Gastrocnemius medialis (tissue), 4 donors: ENCODE results near the gene BSX. TPM values are rescaled to one million over a fixed set of nuclear protein-coding genes. Genes with fewer than 3 reads are reported as not detected.

Source experiments
- ATAC-seq, 2 donors: fragments of 150-250 bp; one replicate each; pipeline ENCODE4 v1.9.1; 2016
- DNase-seq, 2 donors: peaks; one replicate each; pipeline ENCODE4 v3.0.0-alpha.2; 2019
- H3K27ac ChIP-seq, 4 donors: fragments of 200-600 bp; sonication (generic); 1 replicate in 1 of 4; 2 replicates in 3 of 4; pipeline ENCODE4 v1.5.1; 2016 to 2018; ENCODE audit warnings: mild to moderate bottlenecking in 2 of 4, moderate library complexity in 1 of 4
- H3K27me3 ChIP-seq, 3 donors: fragments of 200-600 bp; sonication (generic) in 2 of 3; 1 replicate in 1 of 3; 2 replicates in 2 of 3; pipeline versions ENCODE4 v1.5.1 to v1.6.0; 2016 to 2019; ENCODE audit warnings: mild to moderate bottlenecking in 1 of 3, moderate library complexity in 1 of 3
- H3K36me3 ChIP-seq, 2 donors: fragments of 200-600 bp; sonication (generic) in 1 of 2; one replicate each; pipeline ENCODE4 v1.5.1; 2017 to 2018
- H3K4me1 ChIP-seq, 2 donors: fragments of 200-600 bp; sonication (generic) in 1 of 2; one replicate each; pipeline ENCODE4 v1.5.1; 2016 to 2017; ENCODE audit warnings: mild to moderate bottlenecking in 2 of 2
- H3K4me3 ChIP-seq, 4 donors: fragments of 200-600 bp; sonication (generic) in 3 of 4; 1 replicate in 1 of 4; 2 replicates in 3 of 4; pipeline ENCODE4 v1.5.1; 2016 to 2019; ENCODE audit warnings: mild to moderate bottlenecking in 2 of 4
- H3K9me3 ChIP-seq, 3 donors: fragments of 200-600 bp; sonication (generic) in 2 of 3; 1 replicate in 1 of 3; 2 replicates in 2 of 3; pipeline ENCODE4 v1.5.1; 2016 to 2019
- CTCF ChIP-seq, 5 experiments: fragments of 450-650 bp in 3 of 5; fragments of 200-600 bp in 2 of 5; sonication (generic) in 2 of 5; IDR thresholded peaks in 4 of 5; conservative IDR thresholded peaks in 1 of 5; 1 replicate in 4 of 5; 2 replicates in 1 of 5; pipeline ENCODE4 v1.5.1; 2016 to 2019; ENCODE audit warnings: antibody characterized with exemption in 5 of 5, mild to moderate bottlenecking in 3 of 5, moderate library complexity in 3 of 5
- POLR2A ChIP-seq, 2 donors: fragments of 450-650 bp; IDR thresholded peaks; one replicate each; pipeline ENCODE4 v1.6.1; 2017; ENCODE audit warnings: antibody characterized with exemption in 2 of 2, mild to moderate bottlenecking in 2 of 2, moderate library complexity in 2 of 2
- in situ Hi-C, 4 donors: fragments of 200-750 bp; cut with MboI; loops; one replicate each; pipeline versions ENCODE4 v1.15.0 to v1.8.0; 2017; ENCODE audit warnings: low sequenced_read_pairs in 4 of 4
- intact Hi-C: fragments of 100-400 bp; cut with DNase I; formaldehyde crosslinking; loops from one replicate; pipeline ENCODE4 v1.15.1; 2023; ENCODE audit warnings: low total_unique reads
- total RNA-seq, 4 donors: library from RNA; depleted of rRNA; stranded (reverse); fragments of >200 nt; gene quantifications; one replicate each; pipeline versions ENCODE4 v1.1.0 to v1.2.3, GENCODE V29; 2016

Gene BSX
- total RNA-seq, 4 donors from 2014 or later, result not detected

GRCh38 chr11:123011510-123011909 lies 29.9 kb upstream of the BSX start:
- Histone ChIP-seq H3K4me3 (no peak overlapping the region), H3K27me3 (peaks cover 0 to 3% (median 0%) of the 10 kb centered on the region in 3 donors), H3K27ac (no peak overlapping the region), H3K9me3 (no peaks in the 10 kb centered on the region), H3K4me1 (no peaks in the 10 kb centered on the region), H3K36me3 (no peaks in the 10 kb centered on the region)
- no peak for ATAC-seq
- in situ Hi-C loops (no loop called here), intact Hi-C loops (no loop called here)
- TF ChIP-seq CTCF (IDR thresholded peaks at IDR 0.05 in 4 of 5, conservative IDR thresholded peaks at IDR 0.05 in 1 of 5) (no peak), POLR2A (IDR thresholded peaks at IDR 0.05) (no peak)
- DNase-seq, result no peak

GRCh38 chr11:123006860-123007542 lies 25.4 kb upstream of the BSX start:
- Histone ChIP-seq H3K4me3 (no peak overlapping the region), H3K4me1 (no peaks in the 10 kb centered on the region), H3K36me3 (no peaks in the 10 kb centered on the region), H3K27ac (no peak overlapping the region), H3K9me3 (no peaks in the 10 kb centered on the region), H3K27me3 (peaks cover 0 to 3% (median 0%) of the 10 kb centered on the region in 3 donors)
- in situ Hi-C loops (loop anchor here in 1 of 4 donors (5.0 kb wide), 1 partner anchor 135 kb away; no protein-coding TSS in a partner anchor), intact Hi-C loops (no loop called here)
- ATAC-seq, result no peak
- DNase-seq, result no peak
- TF ChIP-seq CTCF (IDR thresholded peaks at IDR 0.05 in 4 of 5, conservative IDR thresholded peaks at IDR 0.05 in 1 of 5) (no peak), POLR2A (IDR thresholded peaks at IDR 0.05) (no peak)

DNA sequence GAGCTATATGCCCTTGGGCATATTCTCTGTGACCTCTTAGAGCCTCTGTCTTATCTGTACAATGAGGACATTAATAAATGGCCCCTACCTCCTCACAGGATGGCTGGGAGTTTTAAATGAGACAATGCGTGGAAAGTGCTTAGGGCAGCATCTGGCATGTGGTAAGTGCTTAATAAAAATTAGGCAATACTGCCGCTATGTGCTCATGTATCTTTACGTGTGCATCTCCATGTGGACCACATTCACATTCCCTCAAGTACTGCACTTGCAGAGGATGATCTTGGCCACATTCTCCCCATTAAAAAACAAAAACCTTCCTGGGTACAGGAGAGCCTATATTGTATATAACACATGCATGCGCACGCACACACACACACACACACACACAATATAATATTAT lies 19.1 kb upstream of the BSX start:
- Histone ChIP-seq H3K9me3 (no peaks in the 10 kb centered on the region), H3K27ac (no peak overlapping the region), H3K4me1 (no peaks in the 10 kb centered on the region), H3K4me3 (no peak overlapping the region), H3K36me3 (no peaks in the 10 kb centered on the region), H3K27me3 (peaks cover 0 to 6% (median 0%) of the 10 kb centered on the region in 3 donors)
- no peak for DNase-seq
- no peak for ATAC-seq
- in situ Hi-C loops (no loop called here), intact Hi-C loops (no loop called here)
- no peak for TF ChIP-seq POLR2A (IDR thresholded peaks at IDR 0.05)
- no peak for TF ChIP-seq CTCF (IDR thresholded peaks at IDR 0.05 in 4 of 5, conservative IDR thresholded peaks at IDR 0.05 in 1 of 5)

DNA sequence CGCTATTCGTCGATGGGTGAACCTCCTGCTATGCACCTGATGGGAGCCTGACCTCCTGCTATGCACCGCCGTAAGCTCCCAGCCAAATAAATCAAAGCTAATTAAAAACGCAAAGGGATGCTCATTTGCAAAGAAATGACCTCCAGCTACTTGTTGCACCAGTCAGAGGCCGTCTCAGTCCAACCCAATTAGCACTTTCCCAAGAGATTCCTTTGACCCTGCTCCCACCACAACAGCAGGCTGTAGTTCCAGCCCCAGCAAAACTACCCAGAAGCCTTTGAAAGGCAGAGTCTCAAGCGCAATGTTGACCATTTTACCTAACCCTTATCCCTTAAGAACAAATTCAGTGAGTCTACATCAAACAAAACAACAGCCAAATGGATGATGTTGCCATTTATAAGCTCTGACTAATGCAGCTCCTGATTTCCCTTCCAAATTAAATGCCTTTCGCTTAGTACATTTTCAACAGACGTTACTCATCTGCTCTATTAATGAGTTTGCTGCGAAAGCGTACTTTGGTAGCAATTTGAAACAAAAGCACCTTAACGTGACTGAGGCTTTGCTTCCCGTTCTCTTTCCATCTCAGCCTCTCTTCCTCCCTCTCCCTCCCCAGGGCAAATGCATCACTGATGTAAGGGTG lies 17.2 kb upstream of the BSX start:
- Histone ChIP-seq H3K27me3 (peaks cover 0 to 6% (median 0%) of the 10 kb centered on the region in 3 donors), H3K4me3 (no peak overlapping the region), H3K36me3 (no peaks in the 10 kb centered on the region), H3K9me3 (no peaks in the 10 kb centered on the region), H3K27ac (no peak overlapping the region), H3K4me1 (no peaks in the 10 kb centered on the region)
- in situ Hi-C loops (no loop called here), intact Hi-C loops (no loop called here)
- DNase-seq, result no peak
- ATAC-seq, result no peak
- TF ChIP-seq POLR2A (IDR thresholded peaks at IDR 0.05), result no peak
- TF ChIP-seq CTCF (IDR thresholded peaks at IDR 0.05 in 4 of 5, conservative IDR thresholded peaks at IDR 0.05 in 1 of 5), result no peak
